ENCODE data around the gene NUDT19.

The NUDT19 gene

DNA sequence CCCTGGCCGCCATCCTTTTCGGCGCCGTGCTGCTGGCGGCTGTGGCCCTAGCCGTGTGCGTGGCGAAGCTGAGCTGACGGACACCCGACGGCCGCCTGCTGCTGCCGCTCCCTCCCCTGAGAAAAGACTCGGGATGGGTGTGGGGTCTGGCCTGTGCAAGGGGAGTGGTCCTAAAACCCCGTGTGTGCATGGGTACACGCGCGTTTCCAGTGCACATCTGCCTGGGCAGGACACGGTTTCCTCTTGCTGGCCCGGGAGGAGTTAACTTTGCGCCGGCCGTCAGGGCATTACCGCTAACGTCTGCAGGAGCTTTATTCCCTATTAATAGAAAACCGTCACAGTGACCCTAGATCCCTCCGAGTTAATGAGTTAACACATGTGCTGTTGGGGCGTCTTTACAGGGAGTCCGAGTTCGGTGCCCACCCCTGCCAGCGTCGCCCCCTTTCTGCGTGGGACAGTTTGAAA, 14.7 kb upstream of the NUDT19 start:
- TF ChIP-seq POLR2A (IDR thresholded peaks at IDR 0.05; ENCODE audit: extremely low read depth, insufficient read length) (no peak), MYC (IDR thresholded peaks at IDR 0.05; ENCODE audit: low read depth, low read length) (no peak)
- TF ChIP-seq, protein P1, sequence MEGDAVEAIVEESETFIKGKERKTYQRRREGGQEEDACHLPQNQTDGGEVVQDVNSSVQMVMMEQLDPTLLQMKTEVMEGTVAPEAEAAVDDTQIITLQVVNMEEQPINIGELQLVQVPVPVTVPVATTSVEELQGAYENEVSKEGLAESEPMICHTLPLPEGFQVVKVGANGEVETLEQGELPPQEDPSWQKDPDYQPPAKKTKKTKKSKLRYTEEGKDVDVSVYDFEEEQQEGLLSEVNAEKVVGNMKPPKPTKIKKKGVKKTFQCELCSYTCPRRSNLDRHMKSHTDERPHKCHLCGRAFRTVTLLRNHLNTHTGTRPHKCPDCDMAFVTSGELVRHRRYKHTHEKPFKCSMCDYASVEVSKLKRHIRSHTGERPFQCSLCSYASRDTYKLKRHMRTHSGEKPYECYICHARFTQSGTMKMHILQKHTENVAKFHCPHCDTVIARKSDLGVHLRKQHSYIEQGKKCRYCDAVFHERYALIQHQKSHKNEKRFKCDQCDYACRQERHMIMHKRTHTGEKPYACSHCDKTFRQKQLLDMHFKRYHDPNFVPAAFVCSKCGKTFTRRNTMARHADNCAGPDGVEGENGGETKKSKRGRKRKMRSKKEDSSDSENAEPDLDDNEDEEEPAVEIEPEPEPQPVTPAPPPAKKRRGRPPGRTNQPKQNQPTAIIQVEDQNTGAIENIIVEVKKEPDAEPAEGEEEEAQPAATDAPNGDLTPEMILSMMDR (IDR thresholded peaks at IDR 0.05; ENCODE audit: low read depth, low read length): no peak
- TF ChIP-seq, protein P2, sequence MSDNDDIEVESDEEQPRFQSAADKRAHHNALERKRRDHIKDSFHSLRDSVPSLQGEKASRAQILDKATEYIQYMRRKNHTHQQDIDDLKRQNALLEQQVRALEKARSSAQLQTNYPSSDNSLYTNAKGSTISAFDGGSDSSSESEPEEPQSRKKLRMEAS (IDR thresholded peaks at IDR 0.05; ENCODE audit: low read depth, low read length): no peak
- H3K4me3 ChIP-seq (ENCODE audit: low read depth, low read length): no peak overlapping the region
- no peak for DNase-seq (ENCODE audit: low read depth)

DNA sequence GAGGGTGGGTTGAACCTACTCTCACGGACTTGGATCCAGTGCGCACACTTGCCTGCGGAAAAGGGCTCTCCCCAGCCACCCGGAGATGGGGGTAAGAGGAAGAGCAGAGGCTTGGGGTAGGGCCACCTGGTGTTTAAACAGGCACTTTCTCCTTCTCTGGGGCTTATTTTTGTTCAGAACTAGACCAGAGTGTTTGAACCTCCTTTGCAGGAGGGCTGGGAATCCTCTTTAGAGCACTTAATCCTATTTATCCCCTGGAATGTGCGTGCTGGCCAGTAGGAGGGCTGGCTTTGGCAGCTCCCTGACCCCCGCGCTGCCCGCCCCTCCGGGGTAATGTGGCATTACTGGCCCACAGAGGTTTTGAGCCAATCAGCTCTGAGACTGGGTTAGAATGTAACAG, 14.0 kb upstream of the NUDT19 start:
- no peak overlapping the region for H3K4me3 ChIP-seq (ENCODE audit: low read depth, low read length)
- TF ChIP-seq POLR2A (IDR thresholded peaks at IDR 0.05; ENCODE audit: extremely low read depth, insufficient read length): no peak
- no peak for TF ChIP-seq MYC (IDR thresholded peaks at IDR 0.05; ENCODE audit: low read depth, low read length)
- DNase-seq (ENCODE audit: low read depth): peak; percentile 26

DNA sequence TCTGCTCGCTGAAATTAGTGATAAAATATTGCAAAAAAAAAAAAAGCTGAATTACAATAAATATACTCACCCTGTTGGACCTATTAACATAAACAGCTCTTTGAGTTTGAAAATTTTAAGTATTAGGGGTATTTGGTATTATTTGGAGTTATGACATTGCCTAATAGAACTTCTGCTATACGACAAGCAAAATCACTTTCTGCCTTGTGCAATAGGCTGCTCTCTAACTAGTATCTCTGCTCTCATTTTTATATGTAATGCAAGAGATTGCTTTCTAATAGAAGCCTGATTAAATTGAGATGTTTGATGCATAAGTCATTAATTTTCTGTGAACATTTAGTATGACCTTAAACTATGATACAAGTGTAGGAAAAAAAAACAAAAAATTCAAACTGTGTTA, 10.6 kb upstream of the NUDT19 start:
- no peak overlapping the region for H3K4me3 ChIP-seq (ENCODE audit: low read depth, low read length)
- DNase-seq (ENCODE audit: low read depth): no peak
- TF ChIP-seq, protein P2 (IDR thresholded peaks at IDR 0.05; ENCODE audit: low read depth, low read length): no peak
- TF ChIP-seq MYC (IDR thresholded peaks at IDR 0.05; ENCODE audit: low read depth, low read length) (no peak), POLR2A (IDR thresholded peaks at IDR 0.05; ENCODE audit: extremely low read depth, insufficient read length) (no peak)
- TF ChIP-seq, protein P1 (IDR thresholded peaks at IDR 0.05; ENCODE audit: low read depth, low read length): no peak

DNA sequence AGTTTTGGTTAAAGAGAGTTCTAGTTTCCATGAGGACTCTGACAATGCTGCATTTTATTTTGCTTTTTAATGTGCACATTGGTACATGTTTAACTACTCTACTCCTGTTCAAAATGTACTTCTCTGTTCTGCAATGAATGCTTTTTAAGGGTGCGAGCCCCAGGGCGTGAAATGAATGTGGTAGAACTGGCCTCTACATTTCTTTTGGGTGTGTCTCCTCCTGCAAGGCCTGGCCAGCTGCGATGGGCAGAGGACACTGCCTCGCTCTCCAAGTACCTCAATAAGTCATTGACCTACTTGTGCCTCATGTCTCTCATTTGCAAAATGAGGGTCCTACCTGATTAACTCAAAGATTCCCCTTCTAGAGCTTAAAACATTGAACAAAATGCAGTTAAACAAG, 9.3 kb upstream of the NUDT19 start:
- DNase-seq (ENCODE audit: low read depth): no peak
- H3K4me3 ChIP-seq (ENCODE audit: low read depth, low read length): no peak overlapping the region
- TF ChIP-seq POLR2A (IDR thresholded peaks at IDR 0.05; ENCODE audit: extremely low read depth, insufficient read length) (no peak), MYC (IDR thresholded peaks at IDR 0.05; ENCODE audit: low read depth, low read length) (no peak)

DNA sequence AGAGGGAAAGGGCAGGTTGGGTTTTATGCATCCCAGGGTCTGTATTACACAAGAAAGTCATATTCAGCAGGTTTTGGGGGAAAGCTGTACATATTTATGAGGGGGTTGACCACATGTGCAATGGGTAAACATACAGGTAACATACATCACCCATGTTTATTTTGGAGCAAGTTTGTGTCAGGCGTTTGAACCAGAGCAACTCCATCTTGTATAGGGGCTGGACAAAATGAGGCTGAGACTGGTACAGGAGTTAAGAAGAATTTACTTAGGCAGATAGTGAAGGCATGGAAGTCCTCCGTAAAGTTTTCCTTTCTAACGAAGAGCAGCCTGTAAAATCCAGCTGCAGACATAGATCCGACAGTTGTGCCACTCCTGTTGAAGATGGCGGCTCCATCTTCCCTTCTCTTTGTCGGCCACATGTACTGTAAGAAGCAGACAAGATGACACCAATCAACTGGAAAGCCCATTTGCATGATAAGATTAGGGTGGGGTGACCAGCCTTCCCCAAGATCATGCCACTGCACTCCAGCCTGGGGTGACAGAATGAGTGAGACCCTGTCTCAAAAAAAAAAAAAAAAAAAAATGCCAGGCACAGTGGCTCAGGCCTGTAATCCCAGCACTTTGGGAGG, 4.7 kb upstream of the NUDT19 start:
- H3K4me3 ChIP-seq (ENCODE audit: low read depth, low read length): no peak overlapping the region
- TF ChIP-seq POLR2A (IDR thresholded peaks at IDR 0.05; ENCODE audit: extremely low read depth, insufficient read length) (no peak), MYC (IDR thresholded peaks at IDR 0.05; ENCODE audit: low read depth, low read length) (no peak)
- TF ChIP-seq, protein P1 (IDR thresholded peaks at IDR 0.05; ENCODE audit: low read depth, low read length): no peak
- TF ChIP-seq, protein P2 (IDR thresholded peaks at IDR 0.05; ENCODE audit: low read depth, low read length): no peak
- no peak for DNase-seq (ENCODE audit: low read depth)

DNA sequence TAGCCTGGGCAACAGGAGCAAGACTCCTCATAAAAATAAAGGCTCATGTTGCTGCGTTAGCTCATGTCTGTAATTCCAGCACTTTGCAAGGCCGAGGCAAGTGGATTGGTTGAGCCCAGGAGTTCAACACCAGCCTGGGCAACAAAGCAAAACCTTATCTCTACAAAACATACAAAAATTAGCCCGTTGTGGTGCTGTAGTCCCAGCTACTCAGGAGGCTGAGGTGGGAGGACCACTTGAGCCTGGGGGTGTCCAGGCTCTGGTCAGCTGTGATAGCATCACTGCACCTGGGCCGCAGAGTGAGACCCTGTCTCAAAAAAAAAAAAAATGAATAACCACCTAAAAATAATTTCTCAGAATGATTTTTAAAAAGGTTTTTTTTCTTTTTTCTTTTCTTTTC, 3.9 kb upstream of the NUDT19 start:
- no peak for TF ChIP-seq POLR2A (IDR thresholded peaks at IDR 0.05; ENCODE audit: extremely low read depth, insufficient read length)
- no peak overlapping the region for H3K4me3 ChIP-seq (ENCODE audit: low read depth, low read length)
- DNase-seq (ENCODE audit: low read depth): no peak

DNA sequence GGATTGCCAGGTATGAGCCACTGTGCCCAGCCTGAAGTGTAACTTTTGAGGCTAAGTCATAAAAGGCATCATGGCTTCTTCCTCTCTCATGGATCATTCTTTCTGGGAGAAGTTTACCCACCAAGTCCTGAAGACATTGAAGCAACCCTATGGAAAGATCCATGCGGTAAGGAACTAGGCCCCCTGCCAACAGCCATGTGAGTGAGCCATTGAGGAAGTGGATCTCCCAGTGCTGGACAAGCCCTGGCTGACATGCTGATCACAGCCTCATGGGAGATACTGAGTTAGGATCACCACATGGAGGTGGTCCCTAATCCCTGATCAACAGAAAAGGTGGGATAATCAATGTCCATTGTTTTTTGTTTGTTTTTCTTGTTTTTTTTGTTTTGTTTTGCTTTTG, 3.3 kb upstream of the NUDT19 start:
- peak; percentile 19 for DNase-seq (ENCODE audit: low read depth)
- TF ChIP-seq POLR2A (IDR thresholded peaks at IDR 0.05; ENCODE audit: extremely low read depth, insufficient read length): no peak
- no peak for TF ChIP-seq MYC (IDR thresholded peaks at IDR 0.05; ENCODE audit: low read depth, low read length)
- TF ChIP-seq, protein P1 (IDR thresholded peaks at IDR 0.05; ENCODE audit: low read depth, low read length): no peak
- TF ChIP-seq, protein P2 (IDR thresholded peaks at IDR 0.05; ENCODE audit: low read depth, low read length): no peak
- H3K4me3 ChIP-seq (ENCODE audit: low read depth, low read length): no peak overlapping the region
